K562 (cell line): ENCODE data around the gene ZC3H10. TPM values are rescaled to one million over a fixed set of nuclear protein-coding genes. Genes with fewer than 3 reads are reported as not detected.
A peak's percentile ranks its signal among the peaks of the same experiment; 100 is the strongest.

Source experiments
- CBFB ChIP-seq: sonication (generic); formaldehyde crosslinking; IDR thresholded peaks from 2 replicates; pipeline ENCODE4 v1.4.0; 2020; ENCODE audit warnings: mild to moderate bottlenecking, missing genetic modification reagents
- DMBX1 ChIP-seq: fragments of 250-450 bp; sonication (Bioruptor Pico); IDR thresholded peaks from 2 replicates; pipeline ENCODE4 v1.8.0; 2022; ENCODE audit warnings: inconsistent platforms, mild to moderate bottlenecking, moderate library complexity, borderline replicate concordance
- EGR1 ChIP-seq: fragments of 450-650 bp; conservative IDR thresholded peaks from 2 replicates; pipeline ENCODE4 v1.6.1; 2017; ENCODE audit warnings: mild to moderate bottlenecking
- FOXJ3 ChIP-seq: sonication (generic); formaldehyde crosslinking; IDR thresholded peaks from 2 replicates; pipeline ENCODE4 v1.4.0; 2020; ENCODE audit warnings: mild to moderate bottlenecking, missing genetic modification reagents
- HIVEP1 ChIP-seq: fragments of 250-450 bp; sonication (Bioruptor Pico); IDR thresholded peaks from 2 replicates; pipeline ENCODE4 v1.4.0; 2020; ENCODE audit warnings: mild to moderate bottlenecking
- HNRNPL ChIP-seq: fragments of 200-400 bp; formaldehyde crosslinking; IDR thresholded peaks from 2 replicates; pipeline ENCODE4 v1.6.1; 2017; ENCODE audit warnings: low read depth, mild to moderate bottlenecking, low read length
- KDM2B ChIP-seq: fragments of 250-450 bp; sonication (Bioruptor Pico); IDR thresholded peaks from 2 replicates; pipeline ENCODE4 v1.8.0; 2021; ENCODE audit warnings: mild to moderate bottlenecking, moderate library complexity
- MECOM ChIP-seq: fragments of 250-450 bp; sonication (Bioruptor Pico); IDR thresholded peaks from 2 replicates; pipeline ENCODE4 v1.8.0; 2022; ENCODE audit warnings: inconsistent platforms
- NR4A1 ChIP-seq, 2 experiments: fragments of 250-450 bp in 1 of 2; fragments of 450-650 bp in 1 of 2; sonication (Bioruptor Pico) in 1 of 2; IDR thresholded peaks; 2 replicates each; pipeline versions ENCODE4 v1.4.0 to v1.6.1; 2016 to 2020; ENCODE audit warnings: mild to moderate bottlenecking in 2 of 2, missing compliant biosample characterization in 1 of 2, missing genetic modification characterization in 1 of 2, moderate library complexity in 1 of 2
- RB1 ChIP-seq: fragments of 450-650 bp; IDR thresholded peaks from 2 replicates; pipeline ENCODE4 v1.6.1; 2017; ENCODE audit warnings: low read depth, mild to moderate bottlenecking
- SOX6 ChIP-seq: fragments of 450-650 bp; IDR thresholded peaks from 2 replicates; pipeline ENCODE4 v1.6.1; 2014; ENCODE audit warnings: mild to moderate bottlenecking
- THRAP3 ChIP-seq: fragments of 450-650 bp; IDR thresholded peaks from 2 replicates; pipeline ENCODE4 v1.6.1; 2016; ENCODE audit warnings: mild to moderate bottlenecking, inconsistent platforms, borderline replicate concordance
- ZKSCAN1 ChIP-seq: fragments of 150-350 bp; IDR thresholded peaks from 2 replicates; pipeline ENCODE4 v1.6.1; 2016; ENCODE audit warnings: low read depth, low read length
- ZNF165 ChIP-seq: fragments of 250-450 bp; sonication (Bioruptor Pico); IDR thresholded peaks from 2 replicates; pipeline ENCODE4 v1.4.0; 2020; ENCODE audit warnings: borderline replicate concordance
- ZNF282 ChIP-seq: sonication (generic); formaldehyde crosslinking; IDR thresholded peaks from 2 replicates; pipeline ENCODE4 v1.8.1; 2023; ENCODE audit warnings: missing genetic modification reagents
- ZNF445 ChIP-seq: fragments of 250-450 bp; sonication (Bioruptor Pico); IDR thresholded peaks from 2 replicates; pipeline ENCODE4 v1.4.0; 2020; ENCODE audit warnings: low read depth, mild to moderate bottlenecking, moderate library complexity
- polyA plus RNA-seq, 8 experiments: library from polyadenylated mRNA; depleted of rRNA in 4 of 8; stranded (reverse) in 5 of 8; unstranded in 3 of 8; fragments of >200 nt; fragmentation: Nextera tagmentation in 2 of 8; fragmentation: Illumina TruSeq in 1 of 8; extraction: Ambion mirVana in 2 of 8; extraction: Trizol in 1 of 8; gene quantifications; 2 replicates each; pipeline versions ENCODE4 v1.2.1 to v1.2.3, GENCODE V29; 2011 to 2014; ENCODE audit warnings: inconsistent platforms in 1 of 8, missing spikeins in 1 of 8
- total RNA-seq, 7 experiments: library from RNA; depleted of rRNA in 6 of 7; stranded (reverse); fragments of >200 nt in 6 of 7; fragmentation: Illumina TruSeq in 2 of 7; extraction: Trizol in 2 of 7; gene quantifications; 2 replicates each; pipeline versions ENCODE4 v1.2.1 to v1.2.3, GENCODE V29; 2011 to 2021; ENCODE audit warnings: low replicate concordance in 1 of 7
- TF ChIP-seq, protein P1 (sequence below): fragments of 450-650 bp; IDR thresholded peaks from 2 replicates; pipeline ENCODE4 v1.6.1; 2018; ENCODE audit warnings: mild to moderate bottlenecking, low read depth; ENCODE audit not compliant: partially characterized antibody
- TF ChIP-seq, protein P2 (sequence below): sonication (generic); formaldehyde crosslinking; IDR thresholded peaks from 2 replicates; pipeline ENCODE4 v1.8.0; 2022; ENCODE audit warnings: mild to moderate bottlenecking, missing genetic modification reagents
- TF ChIP-seq, protein P3 (sequence below): sonication (generic); formaldehyde crosslinking; IDR thresholded peaks from 2 replicates; pipeline ENCODE4 v1.8.0; 2023; ENCODE audit warnings: missing genetic modification reagents, mild to moderate bottlenecking, borderline replicate concordance
- TF ChIP-seq, protein P4 (sequence below): fragments of 450-650 bp; conservative IDR thresholded peaks from 2 replicates; pipeline ENCODE4 v1.6.1; 2016; ENCODE audit warnings: missing genetic modification characterization, low read depth, mild to moderate bottlenecking, missing compliant biosample characterization, moderate library complexity

The ZC3H10 gene
- total and polyA plus RNA-seq, 9 of the 15 experiments (the other 6 are each of a cell fraction or from before 2014, with no cell fraction given): 0.31 to 4.1 (median 1.6) TPM

DNA sequence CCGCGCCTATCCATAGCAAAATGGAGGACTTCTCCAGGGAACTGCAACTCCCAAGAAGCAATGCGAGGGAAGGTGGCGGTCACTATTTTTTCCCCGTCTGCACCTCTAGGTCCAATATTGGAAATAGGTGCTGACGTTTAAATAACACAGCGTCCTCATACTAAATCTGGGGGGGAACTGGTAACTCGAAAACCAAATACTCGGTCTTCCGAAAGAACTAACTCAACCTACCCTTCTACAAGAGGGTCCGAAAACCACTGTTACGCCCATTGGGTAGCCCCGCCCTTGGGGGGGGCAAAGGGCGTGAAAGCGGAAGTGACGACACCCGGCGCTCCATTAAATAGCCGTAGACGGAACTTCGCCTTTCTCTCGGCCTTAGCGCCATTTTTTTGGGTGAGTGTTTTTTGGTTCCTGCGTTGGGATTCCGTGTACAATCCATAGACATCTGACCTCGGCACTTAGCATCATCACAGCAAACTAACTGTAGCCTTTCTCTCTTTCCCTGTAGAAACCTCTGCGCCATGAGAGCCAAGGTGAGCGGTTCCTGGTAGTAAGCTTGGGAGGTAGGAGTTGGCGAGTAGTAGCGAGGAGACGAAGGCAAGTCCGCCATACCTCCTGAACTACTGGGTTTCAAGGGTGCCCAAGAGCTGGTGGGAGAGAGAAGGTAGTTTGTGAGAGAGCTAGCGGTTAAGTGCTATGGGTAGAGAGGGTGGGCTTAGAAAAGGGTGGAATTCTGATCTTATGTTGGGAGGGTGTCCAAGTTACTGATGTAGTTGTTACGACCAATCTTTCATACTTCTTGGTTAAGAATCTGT lies 1.6 kb upstream of the ZC3H10 start, which contains the start of gene RPL41 (continued):
- no peak for TF ChIP-seq DMBX1
- peak; percentile 41; the same call in 1 of the 2 replicates for TF ChIP-seq HNRNPL
- TF ChIP-seq ZNF165: no peak
- peak; percentile 81; the same call in 1 of the 2 replicates for TF ChIP-seq RB1
- peak; percentile 63 for TF ChIP-seq SOX6
- TF ChIP-seq, protein P1, sequence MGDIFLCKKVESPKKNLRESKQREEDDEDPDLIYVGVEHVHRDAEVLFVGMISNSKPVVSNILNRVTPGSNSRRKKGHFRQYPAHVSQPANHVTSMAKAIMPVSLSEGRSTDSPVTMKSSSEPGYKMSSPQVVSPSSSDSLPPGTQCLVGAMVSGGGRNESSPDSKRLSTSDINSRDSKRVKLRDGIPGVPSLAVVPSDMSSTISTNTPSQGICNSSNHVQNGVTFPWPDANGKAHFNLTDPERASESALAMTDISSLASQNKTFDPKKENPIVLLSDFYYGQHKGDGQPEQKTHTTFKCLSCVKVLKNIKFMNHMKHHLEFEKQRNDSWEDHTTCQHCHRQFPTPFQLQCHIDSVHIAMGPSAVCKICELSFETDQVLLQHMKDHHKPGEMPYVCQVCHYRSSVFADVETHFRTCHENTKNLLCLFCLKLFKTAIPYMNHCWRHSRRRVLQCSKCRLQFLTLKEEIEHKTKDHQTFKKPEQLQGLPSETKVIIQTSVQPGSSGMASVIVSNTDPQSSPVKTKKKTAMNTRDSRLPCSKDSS: no peak
- peak; percentile 36; the same call in 1 of the 2 replicates for TF ChIP-seq ZNF282 (CRISPR knock-in tag)
- no peak for TF ChIP-seq ZKSCAN1
- no peak for TF ChIP-seq EGR1
- TF ChIP-seq CBFB: no peak
- TF ChIP-seq KDM2B (CRISPR knock-in tag): no peak
- TF ChIP-seq, protein P2, sequence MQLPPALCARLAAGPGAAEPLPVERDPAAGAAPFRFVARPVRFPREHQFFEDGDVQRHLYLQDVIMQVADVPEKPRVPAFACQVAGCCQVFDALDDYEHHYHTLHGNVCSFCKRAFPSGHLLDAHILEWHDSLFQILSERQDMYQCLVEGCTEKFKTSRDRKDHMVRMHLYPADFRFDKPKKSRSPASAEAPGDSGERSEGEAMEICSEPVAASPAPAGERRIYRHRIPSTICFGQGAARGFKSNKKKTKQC (CRISPR knock-in tag): no peak; the same call in 1 of the 2 replicates
- TF ChIP-seq FOXJ3: no peak
- TF ChIP-seq, protein P3, sequence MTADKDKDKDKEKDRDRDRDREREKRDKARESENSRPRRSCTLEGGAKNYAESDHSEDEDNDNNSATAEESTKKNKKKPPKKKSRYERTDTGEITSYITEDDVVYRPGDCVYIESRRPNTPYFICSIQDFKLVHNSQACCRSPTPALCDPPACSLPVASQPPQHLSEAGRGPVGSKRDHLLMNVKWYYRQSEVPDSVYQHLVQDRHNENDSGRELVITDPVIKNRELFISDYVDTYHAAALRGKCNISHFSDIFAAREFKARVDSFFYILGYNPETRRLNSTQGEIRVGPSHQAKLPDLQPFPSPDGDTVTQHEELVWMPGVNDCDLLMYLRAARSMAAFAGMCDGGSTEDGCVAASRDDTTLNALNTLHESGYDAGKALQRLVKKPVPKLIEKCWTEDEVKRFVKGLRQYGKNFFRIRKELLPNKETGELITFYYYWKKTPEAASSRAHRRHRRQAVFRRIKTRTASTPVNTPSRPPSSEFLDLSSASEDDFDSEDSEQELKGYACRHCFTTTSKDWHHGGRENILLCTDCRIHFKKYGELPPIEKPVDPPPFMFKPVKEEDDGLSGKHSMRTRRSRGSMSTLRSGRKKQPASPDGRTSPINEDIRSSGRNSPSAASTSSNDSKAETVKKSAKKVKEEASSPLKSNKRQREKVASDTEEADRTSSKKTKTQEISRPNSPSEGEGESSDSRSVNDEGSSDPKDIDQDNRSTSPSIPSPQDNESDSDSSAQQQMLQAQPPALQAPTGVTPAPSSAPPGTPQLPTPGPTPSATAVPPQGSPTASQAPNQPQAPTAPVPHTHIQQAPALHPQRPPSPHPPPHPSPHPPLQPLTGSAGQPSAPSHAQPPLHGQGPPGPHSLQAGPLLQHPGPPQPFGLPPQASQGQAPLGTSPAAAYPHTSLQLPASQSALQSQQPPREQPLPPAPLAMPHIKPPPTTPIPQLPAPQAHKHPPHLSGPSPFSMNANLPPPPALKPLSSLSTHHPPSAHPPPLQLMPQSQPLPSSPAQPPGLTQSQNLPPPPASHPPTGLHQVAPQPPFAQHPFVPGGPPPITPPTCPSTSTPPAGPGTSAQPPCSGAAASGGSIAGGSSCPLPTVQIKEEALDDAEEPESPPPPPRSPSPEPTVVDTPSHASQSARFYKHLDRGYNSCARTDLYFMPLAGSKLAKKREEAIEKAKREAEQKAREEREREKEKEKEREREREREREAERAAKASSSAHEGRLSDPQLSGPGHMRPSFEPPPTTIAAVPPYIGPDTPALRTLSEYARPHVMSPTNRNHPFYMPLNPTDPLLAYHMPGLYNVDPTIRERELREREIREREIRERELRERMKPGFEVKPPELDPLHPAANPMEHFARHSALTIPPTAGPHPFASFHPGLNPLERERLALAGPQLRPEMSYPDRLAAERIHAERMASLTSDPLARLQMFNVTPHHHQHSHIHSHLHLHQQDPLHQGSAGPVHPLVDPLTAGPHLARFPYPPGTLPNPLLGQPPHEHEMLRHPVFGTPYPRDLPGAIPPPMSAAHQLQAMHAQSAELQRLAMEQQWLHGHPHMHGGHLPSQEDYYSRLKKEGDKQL (CRISPR knock-in tag): no peak
- TF ChIP-seq THRAP3: peak; percentile 93; the same call in 1 of the 2 replicates
- no peak for TF ChIP-seq HIVEP1
- TF ChIP-seq, protein P4, sequence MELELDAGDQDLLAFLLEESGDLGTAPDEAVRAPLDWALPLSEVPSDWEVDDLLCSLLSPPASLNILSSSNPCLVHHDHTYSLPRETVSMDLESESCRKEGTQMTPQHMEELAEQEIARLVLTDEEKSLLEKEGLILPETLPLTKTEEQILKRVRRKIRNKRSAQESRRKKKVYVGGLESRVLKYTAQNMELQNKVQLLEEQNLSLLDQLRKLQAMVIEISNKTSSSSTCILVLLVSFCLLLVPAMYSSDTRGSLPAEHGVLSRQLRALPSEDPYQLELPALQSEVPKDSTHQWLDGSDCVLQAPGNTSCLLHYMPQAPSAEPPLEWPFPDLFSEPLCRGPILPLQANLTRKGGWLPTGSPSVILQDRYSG (tag): no peak
- no peak for TF ChIP-seq NR4A1 (CRISPR knock-in tag; IDR thresholded peaks at IDR 0.05)
- 0 out of 2 replicates have a peak, but pooled peaks have one; percentile 56 for TF ChIP-seq NR4A1 (tag; IDR thresholded peaks at IDR 0.05)
- TF ChIP-seq ZNF445 (CRISPR knock-in tag): no peak
- TF ChIP-seq MECOM (CRISPR knock-in tag): no peak
